ENCODE measurements around the gene ZC3H12C. TPM values are rescaled to one million over a fixed set of nuclear protein-coding genes. Genes with fewer than 3 reads are reported as not detected.
A peak's percentile ranks its signal among the peaks of the same experiment; 100 is the strongest.

The ZC3H12C gene
- total and polyA plus RNA-seq, 2 of the 4 experiments (the other 2 are of a cell fraction): 4.2 to 15.8 TPM

DNA sequence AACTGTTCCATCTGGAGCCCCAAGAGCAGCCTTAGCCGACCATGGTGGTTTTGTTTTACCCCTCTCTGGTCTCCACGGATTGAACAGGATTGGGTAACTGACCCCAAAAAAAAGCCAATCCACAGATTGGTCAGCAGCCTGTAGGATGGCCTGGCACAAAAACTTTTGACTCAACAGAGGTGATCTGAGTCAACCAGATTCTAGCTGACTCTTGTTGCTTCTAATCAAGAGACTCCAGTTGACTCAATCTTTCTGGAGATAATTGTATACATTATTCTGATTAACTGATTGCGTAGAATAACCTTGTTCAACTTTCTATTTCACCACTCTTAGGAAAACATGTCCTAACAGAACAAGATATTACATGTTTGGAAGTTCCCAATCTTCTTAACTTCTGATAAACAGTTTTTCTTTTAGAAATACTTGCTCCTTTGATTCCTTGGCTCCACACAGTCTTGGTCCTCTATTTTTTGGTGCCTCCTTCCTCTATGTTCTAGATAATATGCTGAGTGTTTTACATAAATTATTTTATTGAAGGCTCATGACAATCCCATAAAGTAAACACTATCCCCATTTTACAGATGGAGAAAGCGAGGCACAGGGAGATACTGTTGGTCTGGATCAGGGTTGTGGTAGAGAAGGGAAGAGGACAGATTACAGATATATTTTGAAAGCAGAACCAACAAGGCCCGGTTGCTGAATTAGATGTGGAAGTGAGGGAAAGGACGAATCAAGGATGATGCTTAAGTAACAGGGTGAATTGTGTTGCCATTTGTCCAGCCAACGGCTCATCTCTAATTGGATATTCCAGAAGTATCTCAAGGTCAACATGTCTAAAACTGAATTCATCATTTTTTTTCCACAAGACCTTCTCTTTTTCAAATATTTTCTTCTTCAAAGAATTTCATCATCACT is 11.5 kb upstream of the ZC3H12C start:
- H3K4me1 ChIP-seq (ENCODE audit: control insufficient read depth, insufficient read depth, low read length): peaks cover 5% of the 10 kb centered on the region
- TF ChIP-seq RFX5 (IDR thresholded peaks at IDR 0.05; ENCODE audit: low read depth, low read length) (no peak), MAFK (IDR thresholded peaks at IDR 0.05; ENCODE audit: low read depth, low read length) (peak; percentile 16; the same call in 1 of the 2 replicates), NFE2L2 (IDR thresholded peaks at IDR 0.05; ENCODE audit: low read depth, low read length) (no peak), CEBPB (IDR thresholded peaks at IDR 0.05; ENCODE audit: low read depth, low read length) (peak; percentile 50; the same call in 1 of the 2 replicates), POLR2A (IDR thresholded peaks at IDR 0.05; ENCODE audit: low read depth, low read length) (no peak), FOS (IDR thresholded peaks at IDR 0.05; ENCODE audit: low read depth, low read length) (peak; percentile 43; the same call in 1 of the 2 replicates), SMC3 (IDR thresholded peaks at IDR 0.05; ENCODE audit: low read depth, low read length) (no peak), MXI1 (IDR thresholded peaks at IDR 0.05; ENCODE audit: borderline replicate concordance, low read depth, low read length) (no peak), MAZ (IDR thresholded peaks at IDR 0.05; ENCODE audit: borderline replicate concordance, low read depth, low read length) (no peak), RAD21 (IDR thresholded peaks at IDR 0.05; ENCODE audit: low read length) (no peak)
- TF ChIP-seq, protein P1, sequence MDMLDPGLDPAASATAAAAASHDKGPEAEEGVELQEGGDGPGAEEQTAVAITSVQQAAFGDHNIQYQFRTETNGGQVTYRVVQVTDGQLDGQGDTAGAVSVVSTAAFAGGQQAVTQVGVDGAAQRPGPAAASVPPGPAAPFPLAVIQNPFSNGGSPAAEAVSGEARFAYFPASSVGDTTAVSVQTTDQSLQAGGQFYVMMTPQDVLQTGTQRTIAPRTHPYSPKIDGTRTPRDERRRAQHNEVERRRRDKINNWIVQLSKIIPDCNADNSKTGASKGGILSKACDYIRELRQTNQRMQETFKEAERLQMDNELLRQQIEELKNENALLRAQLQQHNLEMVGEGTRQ (IDR thresholded peaks at IDR 0.05; ENCODE audit: low read depth, low read length): no peak
- 0 out of 2 replicates have a peak, but pooled peaks cover 2% of the 10 kb centered on the region for H3K9me1 ChIP-seq (ENCODE audit: insufficient read depth, low read length)
- in situ Hi-C loops (cut with MboI; ENCODE audit: low sequenced_read_pairs) (no loop called here), intact Hi-C loops (cut with micrococcal nuclease) (no loop called here), dilution Hi-C loops (cut with HindIII; ENCODE audit: low sequenced_read_pairs, unreplicated experiment) (no loop called here)
- no peak overlapping the region for H2AK9ac ChIP-seq (replicated peaks; ENCODE audit: low read depth, low read length, poor library complexity)
- no peak overlapping the region for H3K56ac ChIP-seq (ENCODE audit: extremely low read depth, insufficient read depth, low read length)
- peak overlapping the region; percentile 36; the same call in 1 of the 2 replicates for H2BK120ac ChIP-seq (ENCODE audit: low read depth, low read length)
- no peaks in the 10 kb centered on the region for H4K20me1 ChIP-seq (ENCODE audit: insufficient read depth, low read length)
- H2AFZ ChIP-seq (replicated peaks; ENCODE audit: low read length, poor library complexity): no peak overlapping the region
- H3K79me1 ChIP-seq (ENCODE audit: low read depth in 1 of 2, low read length in 2 of 2): no peaks in the 10 kb centered on the region
- peak overlapping the region in 1 of 2 experiments; percentile 16; a peak in 1 of 4 replicates for H4K8ac ChIP-seq (ENCODE audit: low read depth in 2 of 2, low read length in 2 of 2)
- ATAC-seq (ENCODE audit: low read depth) (peak; percentile 63), DNase-seq (peak; percentile 74)
- no peak overlapping the region for H3K9ac ChIP-seq (ENCODE audit: low read depth, low read length)
- peak overlapping the region; percentile 25; the same call in 1 of the 2 replicates for H4K5ac ChIP-seq (ENCODE audit: low read depth, low read length)
- H3K14ac ChIP-seq (replicated peaks; ENCODE audit: low read depth, low read length): 0 out of 2 replicates have a peak overlapping the region, but pooled peaks have one; percentile 44
- no peaks in the 10 kb centered on the region for H3K9me3 ChIP-seq (ENCODE audit: control insufficient read depth, insufficient read depth, low read length)
- no peak overlapping the region for H3K4ac ChIP-seq (ENCODE audit: low read depth, low read length)
- no TSS peak for BruUV-seq (replicated peaks)
- peak overlapping the region; percentile 50; the same call in 1 of the 2 replicates for H3K18ac ChIP-seq (ENCODE audit: low read depth, low read length)
- H4K91ac ChIP-seq (ENCODE audit: insufficient read depth, low read depth, low read length): no peak overlapping the region
- POLR2A ChIA-PET (ENCODE audit: unreplicated experiment): no interaction called here
- peak overlapping the region; percentile 54; the same call in 1 of the 3 replicates for H2BK15ac ChIP-seq (ENCODE audit: low read depth, low read length)
- H3K36me3 ChIP-seq (ENCODE audit: control insufficient read depth, insufficient read depth, low read length): no peaks in the 10 kb centered on the region
- H2AK5ac ChIP-seq (ENCODE audit: low read depth, low read length): no peak overlapping the region
- H3K4me3 ChIP-seq (ENCODE audit: insufficient read depth, low read depth, low read length): no peak overlapping the region
- H3K27ac ChIP-seq (ENCODE audit: insufficient read depth, low read length): peak overlapping the region; percentile 25; the same call in 1 of the 2 replicates
- no peak overlapping the region for H3K23ac ChIP-seq (ENCODE audit: low read depth, low read length)
- H3K4me2 ChIP-seq (ENCODE audit: low read depth, low read length): no peak overlapping the region
- CTCF ChIA-PET: no interaction called here
- no peaks in the 10 kb centered on the region for H3K27me3 ChIP-seq (ENCODE audit: control insufficient read depth, insufficient read depth, low read length)
- H2BK5ac ChIP-seq (ENCODE audit: low read depth, low read length, poor library complexity, severe bottlenecking): peak overlapping the region; percentile 68
- no peak overlapping the region for H2BK20ac ChIP-seq (ENCODE audit: low read depth, low read length)
- 67% methylated on average over 2 of the region's 7 CpGs; no CpG with 5 or more reads in 1 of the 2 experiments for WGBS, 2 experiments (ENCODE audit: extremely low coverage in 2 of 2, insufficient read length in 1 of 2)

Measured in IMR-90 (cell line).